GM21528 (cell line): Measurements from ENCODE around the gene DNAH11.
"Not testable (repeated sequence)": the region's sequence is repeated elsewhere in the genome, so short reads cannot be mapped to it uniquely, and the experiment has no call there.

ENCODE experiments used
- ATAC-seq: cut with Tn5 transposase; IDR thresholded peaks from one replicate; pipeline ENCODE4 v1.9.1; 2021; ENCODE audit warnings: mild to moderate bottlenecking, moderate library complexity; ENCODE audit not compliant: unreplicated experiment, low FRiP score

Gene DNAH11

DNA sequence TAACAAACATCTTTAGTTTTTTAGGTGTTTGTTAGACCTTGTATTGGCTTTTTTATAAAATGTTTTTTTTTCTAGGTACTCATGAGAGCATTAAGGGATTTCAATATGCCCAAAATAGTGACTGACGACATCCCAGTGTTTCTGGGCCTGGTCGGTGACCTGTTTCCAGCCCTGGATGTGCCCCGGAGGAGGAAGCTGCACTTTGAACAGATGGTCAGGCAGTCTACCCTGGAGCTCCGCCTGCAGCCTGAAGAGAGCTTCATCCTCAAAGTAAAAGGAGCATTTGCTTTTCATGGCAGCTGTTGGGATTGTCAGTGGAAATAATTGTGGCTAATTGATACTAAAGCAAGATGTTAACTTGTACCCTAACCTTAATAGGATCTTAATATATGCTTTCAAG is 161.5 kb downstream of the DNAH11 start:
- no peak for ATAC-seq

DNA sequence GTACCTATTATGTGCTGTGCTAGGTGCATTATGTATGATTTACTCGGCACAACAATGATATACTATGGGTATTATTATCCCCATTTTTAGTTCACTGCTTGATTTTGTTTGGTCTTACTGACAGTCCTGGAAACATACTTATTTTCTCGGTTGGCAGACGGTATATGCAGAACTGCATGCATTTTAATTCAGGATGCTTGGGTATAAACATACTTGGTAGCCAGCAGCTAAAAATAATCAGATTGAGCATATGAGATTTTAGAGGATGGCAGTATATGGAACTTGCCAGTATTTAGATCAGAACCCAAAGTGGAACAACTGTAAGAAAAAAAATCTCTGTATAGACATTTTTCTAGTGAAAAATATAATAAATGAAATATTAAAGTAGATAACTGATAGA is 163.3 kb downstream of the DNAH11 start:
- no peak for ATAC-seq

DNA sequence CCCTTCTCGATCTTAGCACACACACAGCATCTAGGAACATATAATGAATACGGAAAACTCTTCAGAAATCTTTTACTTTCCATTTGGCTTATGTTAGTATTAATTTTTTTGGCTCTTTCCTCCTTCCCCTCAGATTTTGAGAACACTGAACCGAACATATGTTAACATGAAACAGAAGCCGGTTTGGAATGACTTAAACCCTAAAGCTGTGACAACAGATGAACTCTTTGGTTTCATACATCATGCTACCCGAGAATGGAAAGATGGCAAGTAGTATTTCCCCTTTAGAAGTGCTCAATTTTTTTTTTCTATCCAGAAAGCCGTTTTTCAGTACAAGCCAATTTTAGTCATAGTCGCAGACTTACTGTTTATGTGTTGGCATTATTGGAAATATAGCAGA is 164.7 kb downstream of the DNAH11 start:
- ATAC-seq = no peak

DNA sequence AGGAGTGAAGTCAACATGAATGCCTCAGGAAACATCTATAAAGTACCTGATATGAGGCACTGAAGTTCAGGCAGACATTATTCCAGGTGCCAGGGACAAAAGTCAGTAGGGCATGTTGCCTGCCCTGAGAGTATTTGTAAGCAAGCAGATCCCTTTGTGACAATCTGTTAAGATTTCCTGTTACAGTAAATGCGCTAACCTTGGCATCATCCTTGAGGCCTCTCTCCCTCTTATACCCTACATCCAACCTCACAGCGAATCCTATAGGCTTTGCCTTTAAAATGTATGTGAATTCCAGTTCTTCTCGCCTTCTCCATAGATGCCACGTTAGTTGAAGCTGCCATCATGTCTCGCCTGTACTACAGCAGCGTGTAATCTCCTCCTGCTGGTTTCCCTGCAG is 165.3 kb downstream of the DNAH11 start:
- ATAC-seq = no peak

DNA sequence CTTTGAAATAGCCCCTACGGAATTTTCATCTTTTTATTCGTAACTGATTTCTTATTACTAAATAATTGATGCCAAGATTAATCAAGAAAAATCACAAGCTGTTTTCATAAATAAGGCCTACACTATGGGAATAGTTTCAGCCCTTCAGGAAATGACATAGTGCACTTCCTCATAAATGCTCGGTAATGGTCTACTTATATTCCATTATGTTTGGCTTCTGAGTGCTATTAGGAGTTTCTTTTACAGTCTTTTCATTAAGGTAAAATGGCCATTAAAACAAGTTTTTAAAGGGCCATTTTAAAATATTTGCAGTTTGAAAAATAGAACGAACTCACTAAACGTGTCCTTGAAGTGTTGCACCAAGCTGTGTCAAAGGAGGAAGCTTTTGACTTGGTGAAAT is 174.5 kb downstream of the DNAH11 start:
- no peak for ATAC-seq

DNA sequence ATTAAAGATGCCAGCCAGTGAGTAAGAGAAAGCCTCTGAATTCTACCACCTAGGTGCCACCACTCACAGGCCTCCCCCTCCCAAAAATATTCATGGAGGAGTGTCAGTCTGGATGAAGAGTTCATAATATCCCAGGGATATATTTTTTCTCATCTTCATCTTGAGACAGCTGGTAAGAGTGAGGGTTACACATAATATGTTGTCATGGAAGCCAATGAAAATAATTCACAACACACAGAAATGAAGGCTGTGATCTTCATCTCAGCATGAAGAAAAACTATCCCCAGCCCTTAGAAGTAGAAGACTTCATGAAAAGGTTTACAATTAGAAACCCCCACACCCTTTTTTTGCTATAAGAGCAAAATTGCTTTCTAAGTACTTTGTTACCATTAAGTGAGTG is 175.6 kb downstream of the DNAH11 start:
- no peak for ATAC-seq

DNA sequence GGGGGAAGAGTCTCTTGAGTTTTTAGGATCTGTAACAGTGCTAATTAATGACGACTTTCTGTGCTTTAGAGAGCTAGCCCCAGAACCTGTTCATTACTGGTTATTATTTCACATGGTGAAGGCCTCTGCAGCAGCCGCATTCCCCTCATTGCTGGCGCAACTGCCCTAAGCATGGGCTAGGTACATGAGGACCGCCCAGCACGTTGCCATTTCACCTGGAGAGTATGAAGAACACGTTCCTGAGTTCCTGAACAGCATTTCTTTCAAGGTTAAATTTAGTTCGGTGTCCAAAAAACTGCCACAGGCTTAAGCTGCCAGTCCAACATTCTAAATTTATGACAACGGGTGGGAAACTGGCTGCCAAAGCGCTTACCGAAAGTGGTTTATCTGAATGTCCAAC is 177.0 kb downstream of the DNAH11 start:
- no peak for ATAC-seq

DNA sequence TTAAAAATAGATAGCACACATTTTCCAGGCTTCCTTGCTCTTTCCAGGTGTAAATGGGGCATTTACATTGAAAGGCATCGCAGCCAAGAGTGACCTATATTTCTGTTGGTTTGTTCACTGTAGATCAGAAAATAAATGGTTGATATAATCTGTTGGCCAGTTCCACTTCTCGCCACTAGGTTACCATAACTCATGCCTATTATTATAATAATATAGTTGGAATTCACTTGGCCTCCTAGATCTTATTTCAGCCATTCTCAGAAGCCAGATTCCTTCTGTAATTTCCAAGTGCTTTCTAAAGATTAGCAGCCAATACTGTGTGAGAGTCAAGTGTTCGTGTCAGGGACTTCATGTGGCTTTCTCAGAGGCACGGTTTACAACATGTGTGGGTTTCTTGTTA is 179.5 kb downstream of the DNAH11 start:
- no peak for ATAC-seq

DNA sequence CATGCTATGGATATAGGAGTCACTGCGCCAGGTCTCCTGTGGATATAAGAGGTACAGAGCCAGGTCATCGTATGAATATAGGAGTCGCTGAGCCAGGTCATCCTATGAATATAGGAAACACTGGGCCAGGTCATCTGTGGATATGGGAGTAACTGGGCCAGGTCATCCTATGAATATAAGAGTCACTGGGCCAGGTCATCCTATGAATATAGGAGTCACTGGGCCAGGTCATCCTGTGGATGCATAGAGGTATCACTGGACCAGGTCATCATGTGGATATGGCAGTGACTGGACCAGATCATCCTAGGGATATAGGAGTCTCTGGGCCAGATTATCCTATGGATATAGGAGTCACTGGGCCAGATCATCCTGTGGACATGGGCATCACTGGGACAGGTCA is 181.7 kb downstream of the DNAH11 start:
- ATAC-seq = no peak

DNA sequence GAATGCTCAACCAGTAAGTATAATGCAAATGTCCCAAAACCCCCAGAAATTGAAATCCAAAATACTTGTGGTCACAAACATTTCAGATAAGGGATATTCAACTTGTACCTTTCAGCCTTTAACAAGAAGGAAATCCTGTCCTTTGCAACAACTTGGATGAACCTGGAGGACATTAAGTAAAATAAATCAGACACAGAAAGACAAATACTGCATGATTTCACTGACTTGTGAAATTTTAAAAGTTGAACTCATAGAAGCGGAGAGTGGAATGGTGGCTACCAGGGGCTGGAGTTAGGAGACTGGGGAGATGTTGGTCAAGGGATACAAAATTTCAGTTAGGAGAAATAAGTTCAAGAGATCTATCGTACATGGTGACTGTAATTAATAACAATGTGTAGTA is 187.6 kb downstream of the DNAH11 start:
- ATAC-seq = no peak

DNA sequence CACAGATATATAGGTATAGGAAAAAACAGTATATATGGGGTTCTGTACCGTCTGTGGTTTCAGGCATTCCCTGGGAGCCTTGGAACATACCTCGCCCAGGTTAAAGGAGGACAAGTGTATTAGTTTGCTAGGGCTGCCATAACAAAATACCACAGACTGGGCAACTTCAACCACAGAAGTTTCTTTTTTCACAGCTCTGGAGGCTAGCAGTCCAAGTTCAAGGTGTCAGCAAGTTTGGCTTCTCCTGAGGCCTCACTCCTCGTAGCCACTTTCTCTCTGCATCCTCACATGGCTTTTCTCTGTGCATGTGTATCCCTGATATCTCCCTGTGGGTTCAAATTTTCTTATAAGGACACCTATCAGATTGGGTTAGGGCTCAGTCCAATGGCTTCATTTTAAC is 189.1 kb downstream of the DNAH11 start:
- no peak for ATAC-seq

DNA sequence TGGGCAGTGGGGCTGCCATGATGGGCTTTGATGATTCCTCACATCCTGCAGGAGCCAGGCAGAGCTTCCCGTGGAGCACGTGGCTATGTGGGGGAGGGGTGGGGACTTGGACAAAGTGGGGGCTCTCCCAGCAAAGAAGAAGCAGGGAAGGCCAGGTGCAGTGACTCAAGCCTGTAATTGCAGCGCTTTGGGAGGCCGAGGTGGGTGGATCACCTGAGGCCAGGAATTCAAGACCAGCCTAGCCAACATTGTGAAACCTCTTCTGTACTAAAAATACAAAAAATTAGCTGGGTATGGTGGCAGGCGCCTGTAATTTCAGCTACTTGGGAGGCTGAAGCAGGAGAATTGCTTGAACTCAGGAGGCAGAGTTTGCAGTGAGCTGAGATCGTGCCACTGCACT is 190.1 kb downstream of the DNAH11 start:
- not testable (repeated sequence) for ATAC-seq

DNA sequence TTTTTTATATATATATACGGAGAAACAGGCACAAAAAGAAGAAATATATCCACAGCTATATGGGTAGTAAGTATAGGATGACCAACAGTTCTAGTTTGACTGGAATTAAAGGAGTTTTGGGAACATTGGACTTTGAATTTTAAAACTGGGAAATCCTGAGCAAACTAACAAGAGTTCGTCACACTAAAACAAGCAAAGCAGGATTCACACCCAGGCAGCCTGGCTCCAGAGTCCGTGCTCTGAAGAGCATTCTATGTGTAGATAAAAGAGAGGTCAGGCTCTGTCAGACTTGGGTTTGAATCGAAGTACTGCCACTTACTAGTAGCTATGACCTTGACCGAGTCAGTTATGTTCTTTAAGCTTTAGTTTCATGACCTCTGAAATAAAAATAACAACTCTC is 191.0 kb downstream of the DNAH11 start:
- no peak for ATAC-seq

DNA sequence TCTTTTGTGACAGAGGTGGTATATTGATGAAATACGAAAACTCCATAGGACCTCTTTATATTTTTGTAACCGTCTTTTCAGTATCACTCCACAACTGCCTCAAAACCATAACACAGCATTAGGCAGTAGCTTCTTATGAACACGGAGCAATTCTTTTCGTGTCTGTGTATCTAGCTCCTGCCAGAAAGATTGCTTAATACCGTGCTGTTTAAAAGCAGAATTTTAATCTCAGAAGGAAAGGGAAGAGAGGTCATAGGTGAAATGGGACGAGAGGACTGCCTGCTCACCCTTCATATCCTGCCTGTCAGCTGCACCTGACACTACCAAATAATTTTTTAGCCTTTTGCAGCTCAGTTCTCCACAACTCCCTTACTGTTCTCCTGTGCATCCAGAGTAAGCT is 200.7 kb downstream of the DNAH11 start:
- ATAC-seq = no peak

DNA sequence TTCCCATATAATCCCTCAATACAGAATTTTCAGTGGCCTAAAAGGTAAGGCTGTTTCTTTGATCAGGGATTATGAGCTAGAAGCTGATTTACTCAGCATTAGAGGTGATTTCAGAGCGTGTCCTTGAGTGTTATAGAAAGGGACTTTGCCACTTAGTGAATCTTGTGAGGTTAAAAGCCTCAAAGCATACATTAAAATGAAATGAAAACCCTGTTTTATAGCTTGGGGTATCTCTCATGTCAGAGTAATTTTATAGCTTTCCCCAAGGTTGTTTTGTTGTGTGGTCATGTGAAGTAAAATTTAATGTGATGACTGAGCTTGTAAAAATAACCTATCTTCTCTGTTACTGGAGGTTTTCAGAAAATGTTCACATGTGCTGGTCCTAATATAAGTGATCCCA is 204.1 kb downstream of the DNAH11 start:
- ATAC-seq = no peak

DNA sequence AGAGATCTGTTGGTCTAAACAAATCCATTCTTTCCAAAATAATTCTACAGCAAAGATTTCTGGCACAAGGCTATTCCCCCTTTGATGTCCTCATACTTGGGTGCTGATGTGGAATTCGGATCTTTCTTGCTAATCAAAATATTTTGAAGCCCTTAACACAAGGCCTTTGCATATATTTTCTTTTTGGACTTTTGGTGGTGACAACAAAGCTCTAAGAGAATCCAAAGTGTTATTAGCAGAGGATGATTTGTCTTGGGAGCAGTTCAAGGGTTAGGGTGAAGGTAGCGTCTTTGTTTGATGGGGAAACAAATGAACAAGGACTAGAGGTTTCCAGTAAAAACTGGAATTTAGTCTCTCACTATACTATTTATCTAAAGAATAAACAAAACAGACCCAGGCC is 205.0 kb downstream of the DNAH11 start:
- ATAC-seq = no peak

DNA sequence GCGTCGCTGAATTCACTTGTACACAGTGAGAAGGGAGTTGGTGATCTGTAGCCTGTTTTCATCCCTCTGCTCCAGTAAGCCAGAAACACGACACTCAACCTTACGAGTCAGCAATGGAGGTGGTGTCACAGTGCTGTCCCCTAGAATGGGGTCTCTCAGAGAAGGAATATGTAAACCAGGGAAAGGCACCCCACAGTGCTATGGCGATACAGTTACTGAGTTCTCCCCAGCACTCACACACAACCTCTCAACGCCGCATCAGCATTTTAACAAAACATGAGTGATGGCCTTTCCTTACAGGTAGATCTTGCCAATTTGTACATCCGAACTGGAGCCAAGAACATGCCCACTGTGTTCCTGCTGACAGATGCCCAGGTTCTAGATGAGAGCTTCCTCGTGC is 206.5 kb downstream of the DNAH11 start:
- no peak for ATAC-seq

DNA sequence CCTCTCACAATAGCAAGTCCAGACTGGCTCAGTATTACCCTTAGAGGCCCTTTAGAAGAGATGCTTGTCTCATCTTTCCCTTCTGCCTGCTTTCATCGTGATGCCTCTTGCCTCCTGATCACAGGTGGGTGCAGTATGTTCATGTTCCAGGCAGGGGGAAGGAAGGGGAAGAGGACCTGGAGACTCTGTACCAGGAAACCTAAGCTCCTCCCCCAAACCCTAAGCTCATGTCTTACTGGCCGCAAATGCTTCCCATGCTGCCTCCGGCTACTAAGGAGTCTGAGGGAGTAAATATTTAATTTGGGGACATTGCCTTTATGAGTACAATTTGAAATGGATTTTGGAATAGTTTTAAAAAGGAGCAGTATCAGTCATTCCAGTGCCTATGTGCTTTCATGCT is 210.2 kb downstream of the DNAH11 start:
- no peak for ATAC-seq

DNA sequence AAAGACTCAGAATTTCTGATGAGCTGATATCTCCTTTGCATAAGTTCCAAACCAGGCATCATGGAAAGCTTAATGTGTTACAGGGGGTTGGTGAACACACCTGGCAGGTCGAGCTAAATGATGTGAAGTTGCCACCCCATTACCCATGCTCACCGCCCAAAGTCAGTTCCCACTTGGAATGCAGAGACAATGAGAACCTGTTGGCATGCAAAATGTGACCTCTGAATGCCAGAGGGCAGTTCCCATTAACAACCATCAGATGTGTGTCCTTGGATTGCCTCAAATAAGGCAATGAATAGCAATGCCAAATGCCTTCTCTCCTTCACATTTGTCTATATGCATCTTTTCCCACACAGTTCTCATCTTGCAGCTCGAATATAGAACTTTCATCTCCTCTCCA is 212.1 kb downstream of the DNAH11 start:
- ATAC-seq = no peak

DNA sequence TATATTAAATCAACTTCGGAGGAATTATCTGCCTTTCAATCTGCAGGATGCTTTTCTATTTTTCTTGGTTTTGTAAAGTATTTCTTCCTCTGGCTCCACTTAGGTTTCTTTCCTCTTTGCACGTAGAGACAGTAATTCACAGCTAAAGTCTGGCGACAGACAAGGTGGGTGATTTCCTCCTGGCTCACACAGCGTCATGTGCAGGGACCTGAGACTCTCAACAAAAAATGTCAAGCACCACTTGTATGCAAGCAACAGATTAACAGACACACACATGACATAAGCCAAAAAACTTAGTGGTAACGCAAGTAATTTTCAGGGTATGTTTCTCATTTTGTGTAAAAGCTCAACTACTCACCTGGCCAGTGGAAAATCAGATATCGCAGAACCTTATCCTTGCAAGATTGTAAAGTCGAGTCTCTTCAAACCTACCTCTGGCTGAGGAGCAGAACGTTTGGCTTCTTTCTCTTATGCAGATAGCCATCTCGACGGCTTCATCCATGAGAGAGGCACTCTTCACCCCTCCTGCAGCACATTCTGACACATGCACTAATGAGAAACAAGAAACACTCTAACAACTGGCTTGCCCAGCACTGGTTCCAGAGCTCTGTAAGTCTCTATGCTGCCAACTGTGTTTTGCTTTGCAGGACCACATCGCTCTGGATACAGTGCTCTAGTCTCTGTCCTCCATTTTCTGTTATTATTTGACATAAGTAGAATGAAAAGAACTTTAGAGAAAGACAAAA is 214.9 kb downstream of the DNAH11 start:
- no peak for ATAC-seq

DNA sequence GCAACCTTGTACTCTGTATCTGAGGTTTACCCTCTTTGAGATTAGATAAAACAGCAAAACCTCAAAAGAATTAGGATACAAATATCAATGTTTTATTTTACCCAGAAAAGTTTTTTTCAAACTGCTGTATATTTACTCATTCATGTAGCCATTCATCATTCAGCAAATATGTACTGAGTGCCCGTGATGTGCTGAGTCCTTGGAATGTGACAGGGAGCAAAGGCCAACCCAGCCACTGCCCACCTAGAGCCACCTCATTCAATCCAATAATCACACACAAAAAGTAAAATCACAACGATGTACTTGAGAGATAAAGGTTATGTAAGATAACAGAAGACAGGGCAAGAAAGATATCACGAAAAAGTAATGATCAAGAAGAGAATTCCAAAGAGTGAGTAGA is 215.4 kb downstream of the DNAH11 start:
- ATAC-seq = no peak

DNA sequence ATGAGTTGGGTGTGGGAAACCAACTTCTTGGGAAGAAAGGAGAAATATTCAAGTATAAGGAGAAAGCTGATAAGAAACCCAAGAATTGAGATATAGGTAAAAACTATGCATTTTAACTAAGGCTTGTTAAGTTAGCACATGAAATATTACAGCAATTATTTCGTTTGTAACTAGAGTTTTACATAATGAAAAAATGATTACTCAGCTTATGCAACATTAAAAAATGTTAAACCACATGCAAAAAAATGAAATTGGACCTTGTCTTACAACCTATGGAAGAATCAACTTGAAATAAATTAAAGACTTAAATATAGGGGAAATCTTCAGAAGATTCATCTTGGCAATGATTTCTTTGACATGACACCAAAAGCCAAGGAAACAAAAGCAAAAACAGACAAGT is 219.6 kb downstream of the DNAH11 start:
- ATAC-seq = no peak

DNA sequence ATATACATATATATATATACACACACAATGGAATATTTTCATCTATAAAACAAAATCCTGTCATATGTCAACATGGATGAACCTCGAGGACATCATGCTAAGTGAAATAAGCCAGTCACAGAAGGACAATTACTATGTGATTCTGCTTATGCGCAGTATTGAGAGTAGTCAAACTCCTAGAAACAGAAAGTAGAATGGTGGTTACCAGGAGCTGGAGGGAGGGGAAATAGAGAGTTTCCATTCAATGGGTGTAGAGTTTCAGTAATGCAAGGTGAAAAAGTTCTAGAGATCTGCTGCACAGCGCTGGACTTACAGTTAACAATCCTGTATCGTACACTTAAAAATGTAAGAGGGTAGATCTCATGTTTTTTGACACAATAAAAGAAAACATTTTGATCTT is 221.0 kb downstream of the DNAH11 start:
- no peak for ATAC-seq
